Caco-2 (cell line): ENCODE data around the gene SFRP5. TPM values are rescaled to one million over a fixed set of nuclear protein-coding genes. Genes with fewer than 3 reads are reported as not detected.
A peak's percentile ranks its signal among the peaks of the same experiment; 100 is the strongest.

ENCODE experiments used
- BruUV-seq: library from RNA; stranded (reverse); fragments of 400-500 nt; replicated peaks from 2 replicates; lab custom pipeline; 2021; lab: Mats Ljungman, UMichigan
- CTCF ChIA-PET: fragments of 300-600 bp; sonication (Branson Sonifier 250); formaldehyde crosslinking; loops from one replicate; lab custom pipeline; 2022; ENCODE audit warnings: antibody characterized with exemption; lab: Charles Lee
- POLR2A ChIA-PET: fragments of 300-600 bp; sonication (Branson Sonifier 250); formaldehyde crosslinking; loops from one replicate; lab custom pipeline; 2022; ENCODE audit warnings: antibody characterized with exemption; lab: Charles Lee
- DNase-seq, 2 experiments: peaks; one replicate each; pipeline versions ENCODE4 v3.0.0 to v3.0.0-alpha.2; 2020 to 2022
- H3K27me3 ChIP-seq: replicated peaks from 2 replicates; pipeline ENCODE4 v1.6.0; 2011; ENCODE audit warnings: low read length; ENCODE audit not compliant: control insufficient read depth, insufficient read depth
- H3K36me3 ChIP-seq: 2 replicates; pipeline ENCODE4 v1.5.1; 2011; ENCODE audit warnings: low read length; ENCODE audit not compliant: control insufficient read depth, insufficient read depth
- H3K4me1 ChIP-seq: fragments of 250-450 bp; sonication (Bioruptor Pico); 2 replicates; pipeline ENCODE4 v1.5.1; 2020; ENCODE audit warnings: mild to moderate bottlenecking
- H3K4me3 ChIP-seq: 2 replicates; pipeline ENCODE4 v1.5.1; 2011; ENCODE audit warnings: low read depth, mild to moderate bottlenecking, control low read depth, low read length
- H3K9me3 ChIP-seq: fragments of 250-450 bp; sonication (Bioruptor Pico); 2 replicates; pipeline ENCODE4 v1.5.1; 2020; ENCODE audit warnings: mild to moderate bottlenecking, moderate library complexity
- H3K27ac Mint-ChIP-seq: one replicate; pipeline ENCODE4 v1.8.0; 2022; ENCODE audit warnings: mixed read lengths; ENCODE audit not compliant: unreplicated experiment
- H3K27me3 Mint-ChIP-seq: one replicate; pipeline ENCODE4 v1.8.0; 2022; ENCODE audit warnings: mixed read lengths; ENCODE audit not compliant: insufficient read depth, unreplicated experiment
- H3K36me3 Mint-ChIP-seq: one replicate; pipeline ENCODE4 v1.8.0; 2022; ENCODE audit warnings: mild to moderate bottlenecking, mixed read lengths; ENCODE audit not compliant: insufficient read depth, unreplicated experiment
- H3K4me1 Mint-ChIP-seq: one replicate; pipeline ENCODE4 v1.8.0; 2022; ENCODE audit warnings: low read depth, mixed read lengths; ENCODE audit not compliant: unreplicated experiment
- H3K4me3 Mint-ChIP-seq: one replicate; pipeline ENCODE4 v1.8.0; 2022; ENCODE audit warnings: mild to moderate bottlenecking, moderate library complexity, mixed read lengths; ENCODE audit not compliant: unreplicated experiment
- H3K9me3 Mint-ChIP-seq: one replicate; pipeline ENCODE4 v1.8.0; 2022; ENCODE audit warnings: mixed read lengths; ENCODE audit not compliant: unreplicated experiment
- intact Hi-C: fragments of 100-400 bp; cut with micrococcal nuclease; formaldehyde crosslinking; loops from one replicate; pipeline ENCODE4 v1.10.0; 2022; ENCODE audit not compliant: unreplicated experiment
- total RNA-seq: library from RNA; stranded (reverse); gene quantifications from 2 replicates; pipeline ENCODE4 v1.2.3, GENCODE V29; 2022
- TF ChIP-seq, protein P1 (sequence below), 2 experiments: fragments of 200-600 bp in 1 of 2; IDR thresholded peaks; 1 replicate in 1 of 2; 2 replicates in 1 of 2; pipeline versions ENCODE4 v1.5.1 to v1.8.0; 2011 to 2022; ENCODE audit warnings: antibody characterized with exemption in 1 of 2, control low read depth in 1 of 2, inconsistent platforms in 1 of 2, low read depth in 1 of 2, low read length in 1 of 2, mild to moderate bottlenecking in 1 of 2, moderate library complexity in 1 of 2; ENCODE audit not compliant: insufficient read depth in 1 of 2, severe bottlenecking in 1 of 2, unreplicated experiment in 1 of 2

SFRP5 gene
- total RNA-seq, 1 experiment from 2014 or later, result 1.1 TPM

DNA sequence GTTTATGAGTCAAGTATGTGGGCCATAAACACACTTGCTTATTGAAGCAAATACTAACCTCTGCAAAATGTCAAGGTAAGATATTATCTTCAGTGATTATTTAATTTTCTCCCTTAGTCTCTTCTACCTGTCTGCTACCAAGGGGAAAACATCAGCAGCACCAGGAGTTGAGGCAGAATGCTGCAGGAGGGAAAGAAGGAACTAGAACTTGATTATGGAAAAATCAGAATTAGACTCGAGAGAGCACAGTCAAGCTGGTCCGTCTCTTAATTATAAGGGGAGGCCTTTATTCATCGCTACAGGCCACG lies 39.8 kb downstream of the SFRP5 start:
- Histone ChIP-seq H3K36me3 (no peaks in the 10 kb centered on the region), H3K4me3 (no peak overlapping the region), H3K4me1 (peaks cover 4% of the 10 kb centered on the region; the same call in 1 of the 2 replicates), H3K27me3 (no peaks in the 10 kb centered on the region), H3K9me3 (no peaks in the 10 kb centered on the region)
- no peak overlapping the region for H3K4me3 Mint-ChIP-seq
- TF ChIP-seq, protein P1, sequence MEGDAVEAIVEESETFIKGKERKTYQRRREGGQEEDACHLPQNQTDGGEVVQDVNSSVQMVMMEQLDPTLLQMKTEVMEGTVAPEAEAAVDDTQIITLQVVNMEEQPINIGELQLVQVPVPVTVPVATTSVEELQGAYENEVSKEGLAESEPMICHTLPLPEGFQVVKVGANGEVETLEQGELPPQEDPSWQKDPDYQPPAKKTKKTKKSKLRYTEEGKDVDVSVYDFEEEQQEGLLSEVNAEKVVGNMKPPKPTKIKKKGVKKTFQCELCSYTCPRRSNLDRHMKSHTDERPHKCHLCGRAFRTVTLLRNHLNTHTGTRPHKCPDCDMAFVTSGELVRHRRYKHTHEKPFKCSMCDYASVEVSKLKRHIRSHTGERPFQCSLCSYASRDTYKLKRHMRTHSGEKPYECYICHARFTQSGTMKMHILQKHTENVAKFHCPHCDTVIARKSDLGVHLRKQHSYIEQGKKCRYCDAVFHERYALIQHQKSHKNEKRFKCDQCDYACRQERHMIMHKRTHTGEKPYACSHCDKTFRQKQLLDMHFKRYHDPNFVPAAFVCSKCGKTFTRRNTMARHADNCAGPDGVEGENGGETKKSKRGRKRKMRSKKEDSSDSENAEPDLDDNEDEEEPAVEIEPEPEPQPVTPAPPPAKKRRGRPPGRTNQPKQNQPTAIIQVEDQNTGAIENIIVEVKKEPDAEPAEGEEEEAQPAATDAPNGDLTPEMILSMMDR (IDR thresholded peaks at IDR 0.05; ENCODE audit: insufficient read depth in 1 of 2, low read depth in 1 of 2, low read length in 1 of 2, severe bottlenecking in 1 of 2, unreplicated experiment in 1 of 2), result no peak
- CTCF ChIA-PET, result interaction anchor here (1.0 to 1.5 kb wide), 2 partner anchors 23 to 45 kb away, joined by 4 to 6 read pairs; partner anchors contain the start of gene AVPI1
- peaks cover 5% of the 10 kb centered on the region for H3K9me3 Mint-ChIP-seq
- intact Hi-C loops, result loop anchor here (10.0 kb wide), 1 partner anchor 327 kb away; the partner anchor contains the start of gene RRP12
- no peak for DNase-seq
- no TSS peak for BruUV-seq
- H3K27ac Mint-ChIP-seq, result no peak overlapping the region
- H3K27me3 Mint-ChIP-seq, result no peaks in the 10 kb centered on the region
- peaks cover 6% of the 10 kb centered on the region for H3K36me3 Mint-ChIP-seq
- POLR2A ChIA-PET, result interaction anchor here (1.3 kb wide), 1 partner anchor 45 kb away, joined by 4 read pairs; the partner anchor contains the start of gene AVPI1
- peaks cover 12% of the 10 kb centered on the region for H3K4me1 Mint-ChIP-seq

DNA sequence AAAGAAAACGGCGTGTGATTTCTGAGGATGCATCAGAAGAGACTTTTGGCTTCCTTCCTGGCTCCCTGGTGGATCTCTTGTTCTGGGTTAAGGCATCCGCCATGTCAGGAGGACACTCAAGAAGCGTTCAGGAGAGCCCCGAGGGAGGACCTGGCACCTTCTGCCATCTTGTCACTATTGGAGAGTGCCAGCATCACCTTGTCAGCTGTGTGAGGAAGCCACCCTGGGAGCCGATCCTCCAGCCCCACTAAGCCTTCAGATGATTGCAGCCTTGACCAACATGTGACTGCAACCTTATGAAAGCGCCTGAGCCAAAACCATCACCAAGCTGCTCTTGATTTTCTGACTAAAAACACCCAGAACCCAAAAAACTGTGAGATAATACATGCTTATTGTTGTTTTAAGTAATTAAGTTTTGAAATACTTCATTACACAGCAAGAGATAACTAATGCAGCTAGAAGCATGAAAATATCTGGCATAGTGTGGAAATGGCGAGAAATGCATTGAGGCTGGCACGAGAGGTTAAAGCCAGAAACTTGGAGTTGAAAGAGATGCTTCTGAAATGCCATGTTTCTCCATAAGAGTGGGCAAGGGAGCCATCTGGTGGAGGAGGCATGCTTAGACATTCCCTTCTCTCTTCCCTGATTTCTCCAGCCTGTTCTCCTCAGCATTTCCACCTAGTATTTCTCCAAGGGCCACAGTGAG lies 40.3 kb downstream of the SFRP5 start:
- DNase-seq, result peak; percentile 63 to 79
- Histone ChIP-seq H3K4me3 (no peak overlapping the region), H3K4me1 (peaks cover 1% of the 10 kb centered on the region; the same call in 1 of the 2 replicates), H3K27me3 (no peaks in the 10 kb centered on the region), H3K9me3 (no peaks in the 10 kb centered on the region), H3K36me3 (no peaks in the 10 kb centered on the region)
- BruUV-seq, result no TSS peak
- ChIA-PET CTCF (interaction anchor here (1.0 to 1.5 kb wide), 3 partner anchors 22 to 44 kb away, joined by 4 to 6 read pairs (median 5); partner anchors contain the start of gene AVPI1), POLR2A (interaction anchor here (0.6 to 1.3 kb wide), 2 partner anchors 45 to 53 kb away, joined by 4 read pairs; partner anchors contain the start of gene AVPI1)
- H3K4me1 Mint-ChIP-seq, result peaks cover 12% of the 10 kb centered on the region
- H3K27ac Mint-ChIP-seq, result no peak overlapping the region
- TF ChIP-seq, protein P1 (IDR thresholded peaks at IDR 0.05; ENCODE audit: insufficient read depth in 1 of 2, low read depth in 1 of 2, low read length in 1 of 2, severe bottlenecking in 1 of 2, unreplicated experiment in 1 of 2), result peak; percentile 81 to 88
- peaks cover 5% of the 10 kb centered on the region for H3K9me3 Mint-ChIP-seq
- H3K36me3 Mint-ChIP-seq, result peaks cover 1% of the 10 kb centered on the region
- H3K27me3 Mint-ChIP-seq, result no peaks in the 10 kb centered on the region
- H3K4me3 Mint-ChIP-seq, result no peak overlapping the region
- intact Hi-C loops, result loop anchor here (1.0 to 10.0 kb wide), 5 partner anchors 17 to 327 kb away; partner anchors contain the start of gene RRP12

DNA sequence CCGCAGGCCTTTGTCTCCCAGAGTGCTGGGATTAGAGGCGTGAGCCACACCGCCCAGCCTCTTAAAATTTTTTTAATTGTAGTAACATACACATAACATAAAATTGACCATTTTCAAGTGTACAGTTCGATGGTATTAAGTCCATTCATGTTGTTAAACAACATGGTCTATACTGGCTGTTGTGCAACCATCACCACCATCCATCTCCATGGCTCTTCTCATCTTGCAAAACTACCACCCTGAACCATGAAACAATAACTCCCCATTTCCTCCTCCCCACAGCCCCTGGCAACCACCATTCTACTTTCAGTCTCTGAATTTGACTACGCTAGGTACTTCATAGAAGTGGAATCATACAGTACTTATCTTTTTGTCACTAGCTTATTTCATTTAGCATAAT lies 42.8 kb downstream of the SFRP5 start:
- TF ChIP-seq, protein P1 (IDR thresholded peaks at IDR 0.05; ENCODE audit: insufficient read depth in 1 of 2, low read depth in 1 of 2, low read length in 1 of 2, severe bottlenecking in 1 of 2, unreplicated experiment in 1 of 2), result no peak
- POLR2A ChIA-PET, result no interaction called here
- Mint-ChIP-seq H3K27me3 (no peaks in the 10 kb centered on the region), H3K4me3 (no peak overlapping the region), H3K4me1 (peaks cover 10% of the 10 kb centered on the region), H3K36me3 (no peaks in the 10 kb centered on the region), H3K27ac (no peak overlapping the region), H3K9me3 (no peaks in the 10 kb centered on the region)
- H3K4me1 ChIP-seq, result no peaks in the 10 kb centered on the region
- no peak for DNase-seq
- H3K4me3 ChIP-seq, result no peak overlapping the region
- CTCF ChIA-PET, result no interaction called here
- no peaks in the 10 kb centered on the region for H3K9me3 ChIP-seq
- H3K36me3 ChIP-seq, result no peaks in the 10 kb centered on the region
- BruUV-seq, result no TSS peak
- no peaks in the 10 kb centered on the region for H3K27me3 ChIP-seq
- intact Hi-C loops, result no loop called here
